ENCODE results near the gene SMPX. TPM values are rescaled to one million over a fixed set of nuclear protein-coding genes. Genes with fewer than 3 reads are reported as not detected.

The SMPX gene
- total RNA-seq, 1 experiment from 2014 or later: not detected

GRCh38 chrX:21674430-21675186, 83.3 kb downstream of the SMPX start:
- TF ChIP-seq CTCF (IDR thresholded peaks at IDR 0.05; ENCODE audit: unreplicated experiment): no peak
- POLR2A ChIA-PET: no interaction called here
- no peak for DNase-seq (ENCODE audit: unreplicated experiment)
- Mint-ChIP-seq H3K4me3 (ENCODE audit: unreplicated experiment) (no peak overlapping the region), H3K27me3 (ENCODE audit: insufficient read depth, unreplicated experiment) (peaks cover 72% of the 10 kb centered on the region), H3K9me3 (ENCODE audit: unreplicated experiment) (no peaks in the 10 kb centered on the region), H3K36me3 (ENCODE audit: insufficient read depth, unreplicated experiment) (no peaks in the 10 kb centered on the region), H3K4me1 (ENCODE audit: insufficient read depth, unreplicated experiment) (no peaks in the 10 kb centered on the region), H3K27ac (ENCODE audit: low read depth, unreplicated experiment) (no peak overlapping the region)
- CTCF ChIA-PET: interaction anchor here (2.2 kb wide), 1 partner anchor 1145 kb away, joined by 4 read pairs; no protein-coding TSS in a partner anchor
- intact Hi-C loops (cut with micrococcal nuclease): no loop called here
- no TSS peak for BruUV-seq (replicated peaks)

DNA sequence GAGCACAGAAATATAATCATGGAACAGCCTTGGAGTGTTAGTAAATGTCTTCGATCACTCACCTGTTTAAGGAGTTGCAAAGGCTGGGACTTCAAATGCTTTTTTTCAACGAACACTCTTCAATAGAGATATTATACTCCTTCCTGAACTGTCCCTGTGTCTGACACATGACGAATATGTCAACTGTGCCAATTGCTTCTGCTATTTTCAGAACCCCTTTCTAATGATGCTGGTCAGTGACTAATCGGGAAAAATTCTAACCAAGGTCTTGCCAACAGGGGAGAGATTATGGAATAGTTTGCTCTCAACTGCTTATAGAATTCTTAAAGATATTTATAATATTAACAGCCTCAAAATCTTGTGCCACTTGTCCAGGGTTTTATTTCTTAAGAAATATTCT, 91.2 kb downstream of the SMPX start:
- Mint-ChIP-seq H3K4me3 (ENCODE audit: unreplicated experiment) (no peak overlapping the region), H3K27me3 (ENCODE audit: insufficient read depth, unreplicated experiment) (peaks cover 73% of the 10 kb centered on the region), H3K27ac (ENCODE audit: low read depth, unreplicated experiment) (no peak overlapping the region), H3K9me3 (ENCODE audit: unreplicated experiment) (no peaks in the 10 kb centered on the region), H3K4me1 (ENCODE audit: insufficient read depth, unreplicated experiment) (no peaks in the 10 kb centered on the region), H3K36me3 (ENCODE audit: insufficient read depth, unreplicated experiment) (no peaks in the 10 kb centered on the region)
- intact Hi-C loops (cut with micrococcal nuclease): no loop called here
- ChIA-PET POLR2A (no interaction called here), CTCF (no interaction called here)
- peak; percentile 9 for DNase-seq (ENCODE audit: unreplicated experiment)
- TF ChIP-seq CTCF (IDR thresholded peaks at IDR 0.05; ENCODE audit: unreplicated experiment): no peak
- BruUV-seq (replicated peaks): no TSS peak

GRCh38 chrX:21666252-21666651, 91.7 kb downstream of the SMPX start:
- Mint-ChIP-seq H3K9me3 (ENCODE audit: unreplicated experiment) (no peaks in the 10 kb centered on the region), H3K4me3 (ENCODE audit: unreplicated experiment) (no peak overlapping the region), H3K4me1 (ENCODE audit: insufficient read depth, unreplicated experiment) (no peaks in the 10 kb centered on the region), H3K36me3 (ENCODE audit: insufficient read depth, unreplicated experiment) (no peaks in the 10 kb centered on the region), H3K27me3 (ENCODE audit: insufficient read depth, unreplicated experiment) (peaks cover 76% of the 10 kb centered on the region), H3K27ac (ENCODE audit: low read depth, unreplicated experiment) (no peak overlapping the region)
- TF ChIP-seq CTCF (IDR thresholded peaks at IDR 0.05; ENCODE audit: unreplicated experiment): no peak
- no peak for DNase-seq (ENCODE audit: unreplicated experiment)
- BruUV-seq (replicated peaks): no TSS peak
- ChIA-PET POLR2A (no interaction called here), CTCF (interaction anchor here (0.6 kb wide), 1 partner anchor 76 kb away, joined by 3 read pairs; no protein-coding TSS in a partner anchor)
- intact Hi-C loops (cut with micrococcal nuclease): no loop called here

DNA sequence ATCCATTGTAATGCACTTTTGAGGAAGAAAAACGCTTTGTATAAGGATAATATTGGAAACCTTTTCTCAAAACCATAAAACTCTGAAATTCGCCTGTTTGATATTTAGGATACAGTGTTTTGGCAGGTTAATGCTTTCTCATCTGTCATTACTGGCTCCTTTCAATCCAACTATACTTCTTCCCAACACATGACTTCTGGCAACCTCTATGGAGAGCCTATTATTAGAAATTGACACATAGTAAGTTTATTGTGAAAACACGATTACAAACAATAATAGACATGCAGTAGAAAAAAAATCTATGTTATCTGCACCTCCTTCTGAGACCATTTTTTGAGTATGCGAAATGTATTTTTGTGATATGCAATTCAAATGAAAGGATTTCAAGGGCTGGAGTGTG, 95.2 kb downstream of the SMPX start:
- H3K4me3 Mint-ChIP-seq (ENCODE audit: unreplicated experiment): no peak overlapping the region
- CTCF ChIA-PET: interaction anchor here (0.6 kb wide), 1 partner anchor 1132 kb away, joined by 3 read pairs; no protein-coding TSS in a partner anchor

More for the DNA sequence above, 95.2 kb downstream of the SMPX start:
- no peak for DNase-seq (ENCODE audit: unreplicated experiment)
- intact Hi-C loops (cut with micrococcal nuclease): no loop called here
- POLR2A ChIA-PET: no interaction called here
- Mint-ChIP-seq H3K27ac (ENCODE audit: low read depth, unreplicated experiment) (no peak overlapping the region), H3K27me3 (ENCODE audit: insufficient read depth, unreplicated experiment) (peaks cover 64% of the 10 kb centered on the region), H3K36me3 (ENCODE audit: insufficient read depth, unreplicated experiment) (no peaks in the 10 kb centered on the region), H3K9me3 (ENCODE audit: unreplicated experiment) (peaks cover 6% of the 10 kb centered on the region), H3K4me1 (ENCODE audit: insufficient read depth, unreplicated experiment) (no peaks in the 10 kb centered on the region)
- no TSS peak for BruUV-seq (replicated peaks)
- no peak for TF ChIP-seq CTCF (IDR thresholded peaks at IDR 0.05; ENCODE audit: unreplicated experiment)

Measured in MCF 10A (cell line).